Neural progenitor cell (in vitro differentiated cells): ENCODE measurements around the gene SERPINI1. TPM values are rescaled to one million over a fixed set of nuclear protein-coding genes. Genes with fewer than 3 reads are reported as not detected.

Experiments
- DNase-seq: peaks from one replicate; pipeline ENCODE4 v3.0.0-alpha.2; 2016; ENCODE audit warnings: low spot score
- H2AFZ ChIP-seq: fragments of 200-600 bp; sonication (generic); replicated peaks from 2 replicates; pipeline ENCODE4 v1.6.1; 2016; ENCODE audit warnings: antibody characterized with exemption
- H3F3A ChIP-seq: fragments of 200-600 bp; sonication (generic); 2 replicates; pipeline ENCODE4 v1.6.1; 2016; ENCODE audit warnings: antibody characterized with exemption, low read depth
- H3K27ac ChIP-seq: fragments of 200-600 bp; sonication (generic); 2 replicates; pipeline ENCODE4 v1.5.1; 2016; ENCODE audit warnings: mild to moderate bottlenecking
- H3K27me3 ChIP-seq: fragments of 200-600 bp; sonication (generic); 2 replicates; pipeline ENCODE4 v1.6.1; 2016; ENCODE audit warnings: mild to moderate bottlenecking, moderate library complexity
- H3K36me3 ChIP-seq: fragments of 200-600 bp; sonication (generic); 2 replicates; pipeline ENCODE4 v1.5.1; 2016
- H3K4me1 ChIP-seq: fragments of 200-600 bp; sonication (generic); 2 replicates; pipeline ENCODE4 v1.6.1; 2016; ENCODE audit warnings: mixed run types
- H3K4me2 ChIP-seq: fragments of 200-600 bp; sonication (generic); 2 replicates; pipeline ENCODE4 v1.6.1; 2016
- H3K4me3 ChIP-seq: fragments of 200-600 bp; sonication (generic); 2 replicates; pipeline ENCODE4 v1.5.1; 2016
- H3K79me2 ChIP-seq: fragments of 200-600 bp; sonication (generic); 2 replicates; pipeline ENCODE4 v1.6.1; 2016; ENCODE audit warnings: low read depth
- H3K9ac ChIP-seq: fragments of 200-600 bp; sonication (generic); 2 replicates; pipeline ENCODE4 v1.6.1; 2016
- H3K9me3 ChIP-seq: fragments of 200-600 bp; sonication (generic); 2 replicates; pipeline ENCODE4 v1.5.1; 2016; ENCODE audit warnings: low read depth
- H4K20me1 ChIP-seq: fragments of 200-600 bp; sonication (generic); 2 replicates; pipeline ENCODE4 v1.6.1; 2016; ENCODE audit warnings: low read depth
- H3K27ac Mint-ChIP-seq: 3 replicates; pipeline ENCODE4 v1.8.0; 2021; ENCODE audit warnings: mixed read lengths
- H3K27me3 Mint-ChIP-seq: 2 replicates; pipeline ENCODE4 v1.8.0; 2022; ENCODE audit warnings: low read depth, mild to moderate bottlenecking, inconsistent platforms, moderate library complexity, mixed read lengths; ENCODE audit not compliant: insufficient read depth
- H3K36me3 Mint-ChIP-seq: 3 replicates; pipeline ENCODE4 v1.8.0; 2021; ENCODE audit warnings: mixed read lengths
- H3K4me1 Mint-ChIP-seq: 3 replicates; pipeline ENCODE4 v1.8.0; 2021; ENCODE audit warnings: mixed read lengths
- H3K4me3 Mint-ChIP-seq: 3 replicates; pipeline ENCODE4 v1.8.0; 2021; ENCODE audit warnings: mild to moderate bottlenecking, moderate library complexity, mixed read lengths
- H3K9me3 Mint-ChIP-seq: 3 replicates; pipeline ENCODE4 v1.8.0; 2020; ENCODE audit warnings: mixed read lengths
- EZH2 ChIP-seq: fragments of 200-600 bp; sonication (generic); IDR thresholded peaks from 2 replicates; pipeline ENCODE4 v1.6.1; 2017; ENCODE audit warnings: antibody characterized with exemption, mild to moderate bottlenecking, moderate library complexity
- EZH2phosphoT487 ChIP-seq: fragments of 200-600 bp; sonication (generic); IDR thresholded peaks from 2 replicates; pipeline ENCODE4 v1.6.1; 2017; ENCODE audit warnings: antibody characterized with exemption
- total RNA-seq: library from RNA; depleted of rRNA; stranded (reverse); fragments of >200 nt; gene quantifications from 2 replicates; pipeline ENCODE4 v1.2.3, GENCODE V29; 2015; ENCODE audit warnings: low replicate concordance
- TF ChIP-seq, protein P1 (sequence below): fragments of 200-600 bp; sonication (generic); IDR thresholded peaks from 2 replicates; pipeline ENCODE4 v1.5.1; 2017; ENCODE audit warnings: antibody characterized with exemption, mild to moderate bottlenecking

The SERPINI1 gene
- total RNA-seq, 1 donor from 2014 or later: 8.9 TPM

DNA sequence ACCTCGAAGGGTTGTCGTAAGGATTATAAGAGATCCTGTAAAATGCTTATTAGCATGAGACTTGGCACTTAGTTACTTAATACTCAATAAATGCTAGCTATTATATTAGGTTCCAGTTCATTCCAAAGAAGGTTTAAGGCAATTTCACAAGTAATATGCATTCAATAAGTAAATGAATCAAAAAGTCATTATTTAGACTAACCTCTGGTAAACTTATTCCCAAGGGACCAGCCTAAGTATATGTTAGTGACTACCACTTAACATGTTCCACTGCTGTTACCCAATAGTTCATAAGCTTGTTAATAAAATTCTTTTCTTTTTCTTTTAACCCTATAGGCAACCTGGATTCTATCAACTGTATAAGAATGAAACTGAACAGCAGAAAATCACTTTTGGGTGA, 5.9 kb upstream of the SERPINI1 start:
- peaks cover 13% of the 10 kb centered on the region for H3K4me1 Mint-ChIP-seq
- H3K79me2 ChIP-seq: peaks cover 98% of the 10 kb centered on the region
- H3K4me3 ChIP-seq: no peak overlapping the region
- H2AFZ ChIP-seq: no peak overlapping the region
- H3K4me3 Mint-ChIP-seq: no peak overlapping the region
- no peaks in the 10 kb centered on the region for H3K9me3 Mint-ChIP-seq
- H3K9ac ChIP-seq: no peak overlapping the region
- H3K4me1 ChIP-seq: peaks cover 9% of the 10 kb centered on the region
- no peaks in the 10 kb centered on the region for H3K27me3 Mint-ChIP-seq
- peaks cover 7% of the 10 kb centered on the region for H3F3A ChIP-seq
- H3K36me3 ChIP-seq: no peaks in the 10 kb centered on the region
- H3K36me3 Mint-ChIP-seq: peaks cover 1% of the 10 kb centered on the region
- H3K4me2 ChIP-seq: no peak overlapping the region
- H4K20me1 ChIP-seq: peaks cover 91% of the 10 kb centered on the region
- H3K27me3 ChIP-seq: no peaks in the 10 kb centered on the region
- no peak for DNase-seq
- no peak overlapping the region for H3K27ac ChIP-seq
- H3K27ac Mint-ChIP-seq: no peak overlapping the region
- TF ChIP-seq, protein P1, sequence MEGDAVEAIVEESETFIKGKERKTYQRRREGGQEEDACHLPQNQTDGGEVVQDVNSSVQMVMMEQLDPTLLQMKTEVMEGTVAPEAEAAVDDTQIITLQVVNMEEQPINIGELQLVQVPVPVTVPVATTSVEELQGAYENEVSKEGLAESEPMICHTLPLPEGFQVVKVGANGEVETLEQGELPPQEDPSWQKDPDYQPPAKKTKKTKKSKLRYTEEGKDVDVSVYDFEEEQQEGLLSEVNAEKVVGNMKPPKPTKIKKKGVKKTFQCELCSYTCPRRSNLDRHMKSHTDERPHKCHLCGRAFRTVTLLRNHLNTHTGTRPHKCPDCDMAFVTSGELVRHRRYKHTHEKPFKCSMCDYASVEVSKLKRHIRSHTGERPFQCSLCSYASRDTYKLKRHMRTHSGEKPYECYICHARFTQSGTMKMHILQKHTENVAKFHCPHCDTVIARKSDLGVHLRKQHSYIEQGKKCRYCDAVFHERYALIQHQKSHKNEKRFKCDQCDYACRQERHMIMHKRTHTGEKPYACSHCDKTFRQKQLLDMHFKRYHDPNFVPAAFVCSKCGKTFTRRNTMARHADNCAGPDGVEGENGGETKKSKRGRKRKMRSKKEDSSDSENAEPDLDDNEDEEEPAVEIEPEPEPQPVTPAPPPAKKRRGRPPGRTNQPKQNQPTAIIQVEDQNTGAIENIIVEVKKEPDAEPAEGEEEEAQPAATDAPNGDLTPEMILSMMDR: no peak
- TF ChIP-seq EZH2phosphoT487: no peak
- no peak for TF ChIP-seq EZH2
- no peaks in the 10 kb centered on the region for H3K9me3 ChIP-seq

DNA sequence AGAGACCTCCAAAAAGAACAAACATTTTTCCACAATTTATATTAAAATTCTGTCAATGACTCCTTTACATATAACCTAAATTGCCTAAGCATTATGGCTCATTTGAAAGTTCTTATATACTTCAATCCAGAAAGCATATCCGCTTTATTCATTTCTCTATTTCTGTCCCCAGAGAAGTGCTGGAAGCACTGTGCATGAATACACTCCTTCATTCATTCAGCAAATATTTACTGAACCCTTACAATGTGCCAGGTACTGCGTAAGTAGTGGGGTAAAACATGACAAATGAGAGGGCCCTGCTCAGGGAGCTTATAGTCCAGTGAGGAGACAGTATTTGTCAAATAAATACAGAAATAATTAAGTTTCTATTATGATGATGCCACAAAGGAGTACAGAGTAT, 4.1 kb upstream of the SERPINI1 start:
- H3K79me2 ChIP-seq: peaks cover 84% of the 10 kb centered on the region
- peaks cover 12% of the 10 kb centered on the region for H3K4me1 ChIP-seq
- no peak overlapping the region for H3K4me2 ChIP-seq
- no peak for DNase-seq
- no peaks in the 10 kb centered on the region for H3K36me3 Mint-ChIP-seq
- H3K9ac ChIP-seq: no peak overlapping the region
- H4K20me1 ChIP-seq: peaks cover 75% of the 10 kb centered on the region
- no peak overlapping the region for H3K4me3 ChIP-seq
- no peaks in the 10 kb centered on the region for H3K27me3 Mint-ChIP-seq
- H3K27ac ChIP-seq: no peak overlapping the region
- no peak overlapping the region for H2AFZ ChIP-seq
- peaks cover 13% of the 10 kb centered on the region for H3K4me1 Mint-ChIP-seq
- H3K27me3 ChIP-seq: no peaks in the 10 kb centered on the region
- no peak overlapping the region for H3K27ac Mint-ChIP-seq
- no peaks in the 10 kb centered on the region for H3K9me3 Mint-ChIP-seq
- no peaks in the 10 kb centered on the region for H3K36me3 ChIP-seq
- no peak overlapping the region for H3K4me3 Mint-ChIP-seq
- H3K9me3 ChIP-seq: no peaks in the 10 kb centered on the region
- TF ChIP-seq EZH2 (no peak), EZH2phosphoT487 (no peak)
- TF ChIP-seq, protein P1: no peak
- peaks cover 16% of the 10 kb centered on the region for H3F3A ChIP-seq

DNA sequence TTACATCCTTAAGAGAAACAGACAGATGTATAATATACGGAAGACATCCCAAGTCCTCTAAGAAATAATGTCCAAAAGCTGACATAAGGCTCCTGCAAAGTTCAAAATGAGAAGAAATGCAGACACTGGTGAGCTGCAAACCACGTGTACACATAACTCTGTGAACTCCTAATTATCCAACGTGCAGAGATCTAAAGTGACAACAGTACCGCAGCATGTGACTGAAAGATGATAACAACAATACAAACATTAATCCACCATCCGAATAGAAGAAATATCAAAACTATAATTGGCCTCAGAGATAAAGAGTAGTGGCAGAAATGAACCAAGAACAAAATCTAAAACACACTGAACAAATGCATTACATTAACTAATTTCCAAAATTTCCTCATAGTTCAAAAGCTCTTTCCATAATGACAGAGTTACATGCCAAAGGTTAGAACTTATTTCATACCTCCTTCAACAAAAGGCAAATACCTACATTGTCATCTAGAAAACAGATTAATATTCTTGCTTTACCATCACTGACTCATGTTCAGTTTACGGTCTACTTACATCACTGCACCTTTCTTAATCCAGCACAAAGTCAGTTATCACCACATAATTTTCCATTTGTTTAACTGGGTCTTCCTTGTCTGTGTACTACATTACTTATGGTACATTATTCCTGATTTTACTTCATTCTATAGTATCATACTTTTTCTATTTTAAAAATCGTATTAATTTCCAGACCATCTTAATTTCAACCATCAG, 3.0 kb upstream of the SERPINI1 start:
- Mint-ChIP-seq H3K27ac (no peak overlapping the region), H3K4me3 (no peak overlapping the region)

More for the DNA sequence above, 3.0 kb upstream of the SERPINI1 start:
- H4K20me1 ChIP-seq: peaks cover 64% of the 10 kb centered on the region
- H3K9me3 Mint-ChIP-seq: no peaks in the 10 kb centered on the region
- no peaks in the 10 kb centered on the region for H3K9me3 ChIP-seq
- H3K36me3 ChIP-seq: no peaks in the 10 kb centered on the region
- peak overlapping the region; percentile 76 for H3K4me3 ChIP-seq
- TF ChIP-seq EZH2 (no peak), EZH2phosphoT487 (no peak)
- TF ChIP-seq, protein P1: no peak
- peaks cover 77% of the 10 kb centered on the region for H3K79me2 ChIP-seq
- no peaks in the 10 kb centered on the region for H3K36me3 Mint-ChIP-seq
- no peak overlapping the region for H2AFZ ChIP-seq
- no peak for DNase-seq
- no peak overlapping the region for H3K27ac ChIP-seq
- peaks cover 16% of the 10 kb centered on the region for H3F3A ChIP-seq
- peak overlapping the region; percentile 87 for H3K4me2 ChIP-seq
- H3K27me3 Mint-ChIP-seq: no peaks in the 10 kb centered on the region
- H3K9ac ChIP-seq: no peak overlapping the region
- peaks cover 13% of the 10 kb centered on the region for H3K4me1 Mint-ChIP-seq
- peaks cover 16% of the 10 kb centered on the region for H3K4me1 ChIP-seq
- no peaks in the 10 kb centered on the region for H3K27me3 ChIP-seq
